GM12878 (cell line): ENCODE data around the gene SUB1. TPM values are rescaled to one million over a fixed set of nuclear protein-coding genes. Genes with fewer than 3 reads are reported as not detected.

ENCODE experiments used
- ATAC-seq: fragments of 200-7000 bp; cut with Tn5 transposase; 3 replicates; pipeline ENCODE4 v1.9.1; 2020; ENCODE audit warnings: mild to moderate bottlenecking, moderate library complexity
- BruUV-seq: library from RNA; stranded (reverse); fragments of 400-500 nt; replicated peaks from 2 replicates; lab custom pipeline; 2021; lab: Mats Ljungman, UMichigan
- CTCF ChIA-PET: fragments of 300-600 bp; sonication (Branson Sonifier 250); formaldehyde crosslinking; extraction: SDS; loops from one replicate; lab custom pipeline; 2021; ENCODE audit warnings: inconsistent platforms; lab: Yijun Ruan, JAX
- POLR2A ChIA-PET: fragments of 350-600 bp; formaldehyde crosslinking; extraction: SDS; loops from one replicate; lab custom pipeline; 2021; ENCODE audit warnings: inconsistent platforms; lab: Charles Lee
- RAD21 ChIA-PET: fragments of 300-600 bp; sonication (Branson Sonifier 250); formaldehyde crosslinking; loops from one replicate; lab custom pipeline; 2023; ENCODE audit warnings: antibody characterized with exemption; ENCODE audit not compliant: unreplicated experiment; lab: Charles Lee
- SMC1A ChIA-PET: fragments of 300-600 bp; sonication (Branson Sonifier 250); formaldehyde crosslinking; loops from one replicate; lab custom pipeline; 2023; ENCODE audit not compliant: unreplicated experiment, uncharacterized antibody; lab: Charles Lee
- DNase-seq: peaks from one replicate; pipeline ENCODE4 v3.0.0-alpha.2; 2011; ENCODE audit warnings: low read depth, low spot score
- FAIRE-seq: peaks from 3 replicates; lab custom pipeline; 2011; peaks lifted over from hg19 to GRCh38; lab: Jason Lieb, UNC
- H2AFZ ChIP-seq: 2 replicates; pipeline ENCODE4 v1.6.0; 2011; ENCODE audit warnings: low read depth, low read length, control low read depth; ENCODE audit not compliant: control insufficient read depth
- H3K27ac ChIP-seq: 2 replicates; pipeline ENCODE4 v1.5.1; 2011; ENCODE audit warnings: control low read depth; ENCODE audit not compliant: control insufficient read depth, insufficient read depth
- H3K27me3 ChIP-seq, 2 experiments: replicated peaks in 1 of 2; 2 replicates each; pipeline versions ENCODE4 v1.6.0 to v1.6.1; 2011; ENCODE audit warnings: low read length in 1 of 2; ENCODE audit not compliant: control insufficient read depth in 2 of 2, insufficient read depth in 2 of 2
- H3K36me3 ChIP-seq, 2 experiments: 2 replicates each; pipeline ENCODE4 v1.5.1; 2011; ENCODE audit warnings: low read length in 1 of 2; ENCODE audit not compliant: control insufficient read depth in 2 of 2, insufficient read depth in 2 of 2
- H3K4me1 ChIP-seq: 2 replicates; pipeline ENCODE4 v1.6.1; 2011; ENCODE audit warnings: mild to moderate bottlenecking, low read length, moderate library complexity, mixed read lengths; ENCODE audit not compliant: control insufficient read depth, insufficient read depth
- H3K4me2 ChIP-seq: 2 replicates; pipeline ENCODE4 v1.6.0; 2011; ENCODE audit warnings: control low read depth; ENCODE audit not compliant: control insufficient read depth, insufficient read depth
- H3K4me3 ChIP-seq: fragments of 200-600 bp; sonication (generic); 2 replicates; pipeline ENCODE4 v1.5.1; 2016
- H3K79me2 ChIP-seq: 2 replicates; pipeline ENCODE4 v1.6.0; 2011; ENCODE audit warnings: low read length; ENCODE audit not compliant: control insufficient read depth, insufficient read depth
- H3K9ac ChIP-seq: 2 replicates; pipeline ENCODE4 v1.8.0; 2011; ENCODE audit warnings: low read length, control low read depth, mixed read lengths; ENCODE audit not compliant: control insufficient read depth, insufficient read depth
- H3K9me3 ChIP-seq: replicated peaks from 3 replicates; pipeline ENCODE4 v1.5.1; 2011; ENCODE audit warnings: mild to moderate bottlenecking, low read length; ENCODE audit not compliant: control insufficient read depth, insufficient read depth
- H4K20me1 ChIP-seq: 2 replicates; pipeline ENCODE4 v1.6.0; 2011; ENCODE audit not compliant: control insufficient read depth, insufficient read depth
- BRCA1 ChIP-seq: IDR thresholded peaks from 2 replicates; pipeline ENCODE4 v1.6.1; 2011; ENCODE audit warnings: low read depth, low read length, improper control_type of control experiment
- JUND ChIP-seq: IDR thresholded peaks from 2 replicates; pipeline ENCODE4 v1.6.1; 2012; ENCODE audit warnings: low read depth, mild to moderate bottlenecking, low read length, improper control_type of control experiment, moderate library complexity
- KLF5 ChIP-seq: fragments of 450-650 bp; IDR thresholded peaks from 2 replicates; pipeline ENCODE4 v1.6.1; 2014; ENCODE audit warnings: mild to moderate bottlenecking; ENCODE audit not compliant: partially characterized antibody
- MEF2A ChIP-seq: IDR thresholded peaks from 2 replicates; pipeline ENCODE4 v1.6.1; 2011; ENCODE audit warnings: low read depth, mild to moderate bottlenecking, low read length, moderate library complexity; ENCODE audit not compliant: insufficient read depth
- NFXL1 ChIP-seq: fragments of 450-650 bp; IDR thresholded peaks from 2 replicates; pipeline ENCODE4 v1.6.1; 2017; ENCODE audit warnings: antibody characterized with exemption, mild to moderate bottlenecking, borderline replicate concordance
- NR2C1 ChIP-seq: fragments of 450-650 bp; IDR thresholded peaks from 2 replicates; pipeline ENCODE4 v1.6.1; 2017; ENCODE audit warnings: antibody characterized with exemption, mild to moderate bottlenecking, moderate library complexity
- WGBS: methylation state at CpG from one replicate; pipeline ENCODE4 v1.1.6; 2016; ENCODE audit warnings: low lambda C conversion rate; ENCODE audit not compliant: insufficient replicate concordance, insufficient coverage; ENCODE audit errors: missing lambda C conversion rate; 5-methylcytosine and 5-hydroxymethylcytosine counted together
- in situ Hi-C: fragments of 300-500 bp; cut with MboI; formaldehyde crosslinking; loops from 9 replicates; pipeline ENCODE4 v1.14.3; 2018; ENCODE audit warnings: mixed read lengths
- intact Hi-C: fragments of 100-400 bp; cut with micrococcal nuclease; formaldehyde crosslinking; loops from one replicate; pipeline ENCODE4 v1.14.2; 2022; ENCODE audit not compliant: unreplicated experiment
- polyA plus RNA-seq, 11 experiments: library from polyadenylated mRNA; depleted of rRNA in 4 of 11; unstranded in 6 of 11; stranded (reverse) in 5 of 11; fragments of >200 nt; fragmentation: Nextera tagmentation in 4 of 11; fragmentation: Illumina TruSeq in 1 of 11; extraction: Ambion mirVana in 4 of 11; extraction: Trizol in 1 of 11; gene quantifications; 1 replicate in 1 of 11; 2 replicates in 10 of 11; pipeline versions ENCODE4 v1.2.1 to v1.2.3, GENCODE V29; 2011 to 2016; ENCODE audit warnings: inconsistent platforms in 2 of 11, missing spikeins in 2 of 11, low read depth in 1 of 11
- total RNA-seq, 4 experiments: library from RNA; depleted of rRNA in 3 of 4; stranded (reverse); fragments of >200 nt in 3 of 4; fragmentation: Illumina TruSeq in 1 of 4; extraction: Trizol in 1 of 4; gene quantifications; 2 replicates each; pipeline versions ENCODE4 v1.2.1 to v1.2.3, GENCODE V29; 2013 to 2021
- TF ChIP-seq, protein P1 (sequence below): IDR thresholded peaks from 2 replicates; pipeline ENCODE4 v1.6.1; 2011; ENCODE audit warnings: borderline replicate concordance, low read depth, mild to moderate bottlenecking, moderate library complexity, low read length; ENCODE audit not compliant: insufficient read depth, poor library complexity, severe bottlenecking
- TF ChIP-seq, protein P2 (sequence below): fragments of 450-650 bp; IDR thresholded peaks from 2 replicates; pipeline ENCODE4 v1.6.1; 2017; ENCODE audit warnings: antibody characterized with exemption, mild to moderate bottlenecking, moderate library complexity
- TF ChIP-seq, protein P3 (sequence below): IDR thresholded peaks from 2 replicates; pipeline ENCODE4 v1.6.1; 2011; ENCODE audit warnings: low read depth, mild to moderate bottlenecking, low read length, moderate library complexity, borderline replicate concordance; ENCODE audit errors: extremely low read depth
- TF ChIP-seq, protein P4 (sequence below): fragments of 450-650 bp; formaldehyde crosslinking; IDR thresholded peaks from 2 replicates; pipeline ENCODE4 v1.4.0; 2020; ENCODE audit warnings: mild to moderate bottlenecking, moderate library complexity
- TF ChIP-seq, protein P5 (sequence below): fragments of 450-650 bp; IDR thresholded peaks from 2 replicates; pipeline ENCODE4 v1.6.1; 2018; ENCODE audit warnings: mild to moderate bottlenecking, low read depth, moderate library complexity; ENCODE audit not compliant: partially characterized antibody

SUB1 gene
- total and polyA plus RNA-seq, 10 of the 15 experiments (the other 5 are each of a cell fraction or from before 2014, with no cell fraction given), result 468 to 2,785 (median 1,145) TPM

DNA sequence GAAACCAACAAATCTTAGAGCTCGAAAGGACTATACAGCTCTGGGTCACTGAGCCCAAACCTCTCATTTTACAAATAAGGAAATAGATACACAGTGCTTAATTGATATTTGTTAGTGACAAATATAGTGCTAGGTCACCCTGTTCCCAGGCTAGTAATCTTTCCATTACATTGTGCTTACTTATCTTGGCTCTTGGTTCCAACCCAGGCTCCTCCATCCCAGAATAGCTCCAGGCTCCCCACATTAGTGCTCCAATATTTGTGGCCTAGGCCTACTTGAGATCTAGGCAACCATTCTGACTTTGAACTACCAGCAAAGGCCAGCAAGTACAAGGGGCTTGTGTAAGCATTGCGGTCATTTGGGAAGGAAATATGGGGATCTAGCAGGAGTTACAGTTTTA is 21.7 kb upstream of the SUB1 start:
- DNase-seq, result no peak
- ATAC-seq, result no peak
- Histone ChIP-seq H3K27me3 (no peaks in the 10 kb centered on the region), H3K9ac (no peak overlapping the region), H4K20me1 (no peaks in the 10 kb centered on the region), H2AFZ (no peak overlapping the region), H3K4me3 (no peak overlapping the region), H3K27ac (no peak overlapping the region), H3K4me2 (no peak overlapping the region), H3K4me1 (no peaks in the 10 kb centered on the region), H3K79me2 (no peaks in the 10 kb centered on the region), H3K36me3 (no peaks in the 10 kb centered on the region; a peak in 1 of 4 replicates), H3K9me3 (no peaks in the 10 kb centered on the region; the same call in 2 of the 3 replicates)
- FAIRE-seq, result no peak
- ChIA-PET POLR2A (interaction anchor here (1.0 to 1.4 kb wide), 2 partner anchors 16 to 22 kb away, joined by 5 to 7 read pairs; partner anchors contain the start of gene SUB1), CTCF (interaction anchor here (0.5 to 2.1 kb wide), 3 partner anchors 12 to 397 kb away, joined by 3 to 9 read pairs (median 5); no protein-coding TSS in a partner anchor), RAD21 (interaction anchor here (0.8 to 1.0 kb wide), 2 partner anchors 16 to 32 kb away, joined by 3 read pairs; no protein-coding TSS in a partner anchor), SMC1A (interaction anchor here (0.8 to 1.3 kb wide), 4 partner anchors 9 to 72 kb away, joined by 3 to 5 read pairs (median 4); no protein-coding TSS in a partner anchor)
- WGBS, result 90% methylated on average over 2 of the region's 2 CpGs
- in situ Hi-C loops, result no loop called here
- no TSS peak for BruUV-seq
- intact Hi-C loops, result no loop called here
- TF ChIP-seq KLF5 (no peak), BRCA1 (no peak), NR2C1 (no peak), JUND (no peak), MEF2A (no peak), NFXL1 (no peak)
- TF ChIP-seq, protein P1, sequence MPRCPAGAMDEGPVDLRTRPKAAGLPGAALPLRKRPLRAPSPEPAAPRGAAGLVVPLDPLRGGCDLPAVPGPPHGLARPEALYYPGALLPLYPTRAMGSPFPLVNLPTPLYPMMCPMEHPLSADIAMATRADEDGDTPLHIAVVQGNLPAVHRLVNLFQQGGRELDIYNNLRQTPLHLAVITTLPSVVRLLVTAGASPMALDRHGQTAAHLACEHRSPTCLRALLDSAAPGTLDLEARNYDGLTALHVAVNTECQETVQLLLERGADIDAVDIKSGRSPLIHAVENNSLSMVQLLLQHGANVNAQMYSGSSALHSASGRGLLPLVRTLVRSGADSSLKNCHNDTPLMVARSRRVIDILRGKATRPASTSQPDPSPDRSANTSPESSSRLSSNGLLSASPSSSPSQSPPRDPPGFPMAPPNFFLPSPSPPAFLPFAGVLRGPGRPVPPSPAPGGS, result no peak
- TF ChIP-seq, protein P2, sequence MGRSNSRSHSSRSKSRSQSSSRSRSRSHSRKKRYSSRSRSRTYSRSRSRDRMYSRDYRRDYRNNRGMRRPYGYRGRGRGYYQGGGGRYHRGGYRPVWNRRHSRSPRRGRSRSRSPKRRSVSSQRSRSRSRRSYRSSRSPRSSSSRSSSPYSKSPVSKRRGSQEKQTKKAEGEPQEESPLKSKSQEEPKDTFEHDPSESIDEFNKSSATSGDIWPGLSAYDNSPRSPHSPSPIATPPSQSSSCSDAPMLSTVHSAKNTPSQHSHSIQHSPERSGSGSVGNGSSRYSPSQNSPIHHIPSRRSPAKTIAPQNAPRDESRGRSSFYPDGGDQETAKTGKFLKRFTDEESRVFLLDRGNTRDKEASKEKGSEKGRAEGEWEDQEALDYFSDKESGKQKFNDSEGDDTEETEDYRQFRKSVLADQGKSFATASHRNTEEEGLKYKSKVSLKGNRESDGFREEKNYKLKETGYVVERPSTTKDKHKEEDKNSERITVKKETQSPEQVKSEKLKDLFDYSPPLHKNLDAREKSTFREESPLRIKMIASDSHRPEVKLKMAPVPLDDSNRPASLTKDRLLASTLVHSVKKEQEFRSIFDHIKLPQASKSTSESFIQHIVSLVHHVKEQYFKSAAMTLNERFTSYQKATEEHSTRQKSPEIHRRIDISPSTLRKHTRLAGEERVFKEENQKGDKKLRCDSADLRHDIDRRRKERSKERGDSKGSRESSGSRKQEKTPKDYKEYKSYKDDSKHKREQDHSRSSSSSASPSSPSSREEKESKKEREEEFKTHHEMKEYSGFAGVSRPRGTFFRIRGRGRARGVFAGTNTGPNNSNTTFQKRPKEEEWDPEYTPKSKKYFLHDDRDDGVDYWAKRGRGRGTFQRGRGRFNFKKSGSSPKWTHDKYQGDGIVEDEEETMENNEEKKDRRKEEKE, result no peak
- TF ChIP-seq, protein P3, sequence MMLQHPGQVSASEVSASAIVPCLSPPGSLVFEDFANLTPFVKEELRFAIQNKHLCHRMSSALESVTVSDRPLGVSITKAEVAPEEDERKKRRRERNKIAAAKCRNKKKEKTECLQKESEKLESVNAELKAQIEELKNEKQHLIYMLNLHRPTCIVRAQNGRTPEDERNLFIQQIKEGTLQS, result no peak
- TF ChIP-seq, protein P4, sequence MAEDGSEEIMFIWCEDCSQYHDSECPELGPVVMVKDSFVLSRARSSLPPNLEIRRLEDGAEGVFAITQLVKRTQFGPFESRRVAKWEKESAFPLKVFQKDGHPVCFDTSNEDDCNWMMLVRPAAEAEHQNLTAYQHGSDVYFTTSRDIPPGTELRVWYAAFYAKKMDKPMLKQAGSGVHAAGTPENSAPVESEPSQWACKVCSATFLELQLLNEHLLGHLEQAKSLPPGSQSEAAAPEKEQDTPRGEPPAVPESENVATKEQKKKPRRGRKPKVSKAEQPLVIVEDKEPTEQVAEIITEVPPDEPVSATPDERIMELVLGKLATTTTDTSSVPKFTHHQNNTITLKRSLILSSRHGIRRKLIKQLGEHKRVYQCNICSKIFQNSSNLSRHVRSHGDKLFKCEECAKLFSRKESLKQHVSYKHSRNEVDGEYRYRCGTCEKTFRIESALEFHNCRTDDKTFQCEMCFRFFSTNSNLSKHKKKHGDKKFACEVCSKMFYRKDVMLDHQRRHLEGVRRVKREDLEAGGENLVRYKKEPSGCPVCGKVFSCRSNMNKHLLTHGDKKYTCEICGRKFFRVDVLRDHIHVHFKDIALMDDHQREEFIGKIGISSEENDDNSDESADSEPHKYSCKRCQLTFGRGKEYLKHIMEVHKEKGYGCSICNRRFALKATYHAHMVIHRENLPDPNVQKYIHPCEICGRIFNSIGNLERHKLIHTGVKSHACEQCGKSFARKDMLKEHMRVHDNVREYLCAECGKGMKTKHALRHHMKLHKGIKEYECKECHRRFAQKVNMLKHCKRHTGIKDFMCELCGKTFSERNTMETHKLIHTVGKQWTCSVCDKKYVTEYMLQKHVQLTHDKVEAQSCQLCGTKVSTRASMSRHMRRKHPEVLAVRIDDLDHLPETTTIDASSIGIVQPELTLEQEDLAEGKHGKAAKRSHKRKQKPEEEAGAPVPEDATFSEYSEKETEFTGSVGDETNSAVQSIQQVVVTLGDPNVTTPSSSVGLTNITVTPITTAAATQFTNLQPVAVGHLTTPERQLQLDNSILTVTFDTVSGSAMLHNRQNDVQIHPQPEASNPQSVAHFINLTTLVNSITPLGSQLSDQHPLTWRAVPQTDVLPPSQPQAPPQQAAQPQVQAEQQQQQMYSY (CRISPR knock-in tag), result no peak
- TF ChIP-seq, protein P5, sequence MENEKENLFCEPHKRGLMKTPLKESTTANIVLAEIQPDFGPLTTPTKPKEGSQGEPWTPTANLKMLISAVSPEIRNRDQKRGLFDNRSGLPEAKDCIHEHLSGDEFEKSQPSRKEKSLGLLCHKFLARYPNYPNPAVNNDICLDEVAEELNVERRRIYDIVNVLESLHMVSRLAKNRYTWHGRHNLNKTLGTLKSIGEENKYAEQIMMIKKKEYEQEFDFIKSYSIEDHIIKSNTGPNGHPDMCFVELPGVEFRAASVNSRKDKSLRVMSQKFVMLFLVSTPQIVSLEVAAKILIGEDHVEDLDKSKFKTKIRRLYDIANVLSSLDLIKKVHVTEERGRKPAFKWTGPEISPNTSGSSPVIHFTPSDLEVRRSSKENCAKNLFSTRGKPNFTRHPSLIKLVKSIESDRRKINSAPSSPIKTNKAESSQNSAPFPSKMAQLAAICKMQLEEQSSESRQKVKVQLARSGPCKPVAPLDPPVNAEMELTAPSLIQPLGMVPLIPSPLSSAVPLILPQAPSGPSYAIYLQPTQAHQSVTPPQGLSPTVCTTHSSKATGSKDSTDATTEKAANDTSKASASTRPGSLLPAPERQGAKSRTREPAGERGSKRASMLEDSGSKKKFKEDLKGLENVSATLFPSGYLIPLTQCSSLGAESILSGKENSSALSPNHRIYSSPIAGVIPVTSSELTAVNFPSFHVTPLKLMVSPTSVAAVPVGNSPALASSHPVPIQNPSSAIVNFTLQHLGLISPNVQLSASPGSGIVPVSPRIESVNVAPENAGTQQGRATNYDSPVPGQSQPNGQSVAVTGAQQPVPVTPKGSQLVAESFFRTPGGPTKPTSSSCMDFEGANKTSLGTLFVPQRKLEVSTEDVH, result no peak
